ENCODE data around the gene STEEP1. TPM values are rescaled to one million over a fixed set of nuclear protein-coding genes. Genes with fewer than 3 reads are reported as not detected.

Gene STEEP1
- total RNA-seq, 1 experiment from 2014 or later: 28.2 TPM

GRCh38 chrX:119521246-119521645 lies 44.0 kb downstream of the STEEP1 start:
- ChIA-PET CTCF (no interaction called here), POLR2A (no interaction called here)
- H3K4me2 ChIP-seq (ENCODE audit: low read length): no peak overlapping the region

More at GRCh38 chrX:119521246-119521645, 44.0 kb downstream of the STEEP1 start:
- no TSS peak for BruUV-seq (replicated peaks)
- Histone ChIP-seq H3K4me3 (replicated peaks in 1 of 2; ENCODE audit: low read depth in 1 of 2, low read length in 2 of 2) (no peak overlapping the region), H3K9me2 (ENCODE audit: insufficient read depth) (no peaks in the 10 kb centered on the region), H3K79me2 (ENCODE audit: insufficient read depth, low read length) (no peaks in the 10 kb centered on the region), H3K27me3 (ENCODE audit: insufficient read depth, low read length) (no peaks in the 10 kb centered on the region), H3K9me3 (ENCODE audit: control insufficient read depth in 1 of 2, insufficient read depth in 1 of 2, low read depth in 1 of 2, low read length in 2 of 2) (no peaks in the 10 kb centered on the region), H3K36me3 (ENCODE audit: control insufficient read depth in 1 of 2, insufficient read depth in 2 of 2, low read length in 2 of 2) (no peaks in the 10 kb centered on the region), H3K4me1 (ENCODE audit: control insufficient read depth in 1 of 2, insufficient read depth in 2 of 2, low read length in 2 of 2) (peaks cover 0 to 3% of the 10 kb centered on the region in 2 experiments; a peak in 1 of 4 replicates), H4K20me1 (ENCODE audit: insufficient read depth) (no peaks in the 10 kb centered on the region), H2AFZ (ENCODE audit: low read depth, low read length, poor library complexity, severe bottlenecking) (no peak overlapping the region), H3K9ac (ENCODE audit: low read length) (no peak overlapping the region), H3K27ac (ENCODE audit: low read depth, low read length) (no peak overlapping the region)
- DNase-seq (ENCODE audit: low read depth, low spot score) (no peak), ATAC-seq (no peak)
- RAD21 ChIA-PET (ENCODE audit: low non-redundant PET in 1 of 2, low total read pairs in 2 of 2, uncharacterized antibody in 2 of 2, unreplicated experiment in 2 of 2): no interaction called here
- no peak for TF ChIP-seq SIN3A (IDR thresholded peaks at IDR 0.05; ENCODE audit: low read depth)
- no peak for TF ChIP-seq EGR1 (IDR thresholded peaks at IDR 0.05; ENCODE audit: low read depth)
- TF ChIP-seq ELF1 (IDR thresholded peaks at IDR 0.05; ENCODE audit: borderline replicate concordance, low read depth): no peak
- no peak for TF ChIP-seq SRF (IDR thresholded peaks at IDR 0.05; ENCODE audit: low read depth)
- TF ChIP-seq RAD21 (IDR thresholded peaks at IDR 0.05; ENCODE audit: low read depth): no peak
- no peak for TF ChIP-seq JUND (IDR thresholded peaks at IDR 0.05)
- TF ChIP-seq ZFX (IDR thresholded peaks at IDR 0.05): no peak
- no peak for TF ChIP-seq CTCF (IDR thresholded peaks at IDR 0.05 in 2 of 3, conservative IDR thresholded peaks at IDR 0.05 in 1 of 3; ENCODE audit: borderline replicate concordance in 1 of 3, insufficient read depth in 1 of 3, low read depth in 2 of 3, low read length in 2 of 3)
- no peak for TF ChIP-seq EZH2phosphoT487 (IDR thresholded peaks at IDR 0.05; ENCODE audit: borderline replicate concordance)
- no peak for TF ChIP-seq YY1 (IDR thresholded peaks at IDR 0.05; ENCODE audit: extremely low read depth, insufficient replicate concordance, low read depth, low read length)
- no peak for TF ChIP-seq CEBPB (IDR thresholded peaks at IDR 0.05; ENCODE audit: low read depth)
- TF ChIP-seq POLR2AphosphoS5 (IDR thresholded peaks at IDR 0.05; ENCODE audit: low read depth, low read length): no peak
- intact Hi-C loops (cut with micrococcal nuclease): no loop called here
